GM18511 (cell line): ENCODE data around the gene GPR25.
"Not testable (repeated sequence)": the region's sequence is repeated elsewhere in the genome, so short reads cannot be mapped to it uniquely, and the experiment has no call there.

ENCODE experiments used
- ATAC-seq: cut with Tn5 transposase; IDR thresholded peaks from one replicate; pipeline ENCODE4 v1.9.1; 2021; ENCODE audit warnings: mild to moderate bottlenecking, moderate library complexity; ENCODE audit not compliant: unreplicated experiment

GPR25 gene

DNA sequence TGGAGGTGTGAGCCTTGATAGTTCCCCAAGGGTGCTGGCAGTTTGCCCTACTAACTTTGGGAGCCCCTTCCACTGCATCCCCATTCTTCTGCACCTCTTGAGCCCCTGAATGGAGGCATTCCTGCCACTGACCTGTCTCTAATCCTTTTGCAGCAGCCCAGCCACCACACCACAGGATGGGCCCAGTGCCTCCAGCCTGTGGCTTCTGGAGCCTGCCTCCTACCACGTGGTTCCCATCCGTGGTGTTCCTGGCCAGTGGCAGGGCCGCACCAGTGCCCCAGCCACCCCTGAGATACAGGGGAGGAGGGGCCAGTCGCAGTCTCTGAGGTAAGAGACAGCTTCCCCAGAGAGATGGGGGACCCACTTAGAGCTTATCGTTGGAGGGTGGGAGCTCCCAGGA, 36.3 kb downstream of the GPR25 start:
- peak; percentile 17 for ATAC-seq

GRCh38 chr1:200909757-200910239, 37.0 kb downstream of the GPR25 start:
- ATAC-seq, result peak; percentile 54

DNA sequence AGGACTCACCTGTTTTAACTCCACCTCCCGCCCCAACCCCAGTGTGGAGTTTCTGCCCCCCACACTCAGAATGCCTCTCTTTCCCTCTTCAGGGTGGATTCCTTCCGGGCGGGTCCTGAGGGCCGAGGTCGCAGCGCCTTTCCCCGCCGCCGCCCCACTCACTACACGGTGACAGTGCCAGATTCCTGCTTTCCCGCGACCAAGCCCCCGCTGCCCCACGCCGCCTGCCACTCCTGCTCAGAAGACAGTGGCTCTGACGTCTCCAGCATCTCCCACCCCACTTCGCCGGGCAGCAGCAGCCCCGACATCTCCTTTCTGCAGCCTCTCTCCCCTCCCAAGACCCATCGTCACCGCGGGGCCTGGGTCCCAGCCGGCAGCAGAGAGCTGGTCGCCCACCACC, 38.6 kb downstream of the GPR25 start:
- no peak for ATAC-seq

DNA sequence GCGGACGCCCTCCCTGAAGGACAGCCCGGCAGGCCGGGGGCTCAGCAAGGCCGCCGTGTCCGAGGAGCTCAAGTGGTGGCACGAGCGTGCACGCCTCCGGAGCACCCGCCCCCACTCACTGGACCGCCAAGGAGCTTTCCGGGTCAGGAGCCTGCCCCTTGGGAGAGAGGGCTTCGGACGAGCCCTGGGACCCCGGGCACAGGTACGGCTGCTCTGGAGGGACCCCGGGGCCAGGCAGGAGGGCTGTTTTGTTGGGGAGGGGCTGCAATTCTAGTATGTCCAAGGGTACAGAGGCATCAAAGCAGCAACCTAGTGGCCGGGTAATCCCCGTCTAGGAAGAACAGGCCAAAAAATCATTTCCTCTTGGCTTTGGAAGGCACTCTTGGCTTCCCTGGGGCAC, 39.2 kb downstream of the GPR25 start:
- ATAC-seq, result not testable (repeated sequence)

- no peak for ATAC-seq
These were observed 40.1 kb downstream of the GPR25 start for GRCh38 chr1:200912737-200913407.

GRCh38 chr1:200916152-200916551, 43.4 kb downstream of the GPR25 start:
- no peak for ATAC-seq

GRCh38 chr1:200916681-200917080, 43.9 kb downstream of the GPR25 start:
- ATAC-seq, result no peak

DNA sequence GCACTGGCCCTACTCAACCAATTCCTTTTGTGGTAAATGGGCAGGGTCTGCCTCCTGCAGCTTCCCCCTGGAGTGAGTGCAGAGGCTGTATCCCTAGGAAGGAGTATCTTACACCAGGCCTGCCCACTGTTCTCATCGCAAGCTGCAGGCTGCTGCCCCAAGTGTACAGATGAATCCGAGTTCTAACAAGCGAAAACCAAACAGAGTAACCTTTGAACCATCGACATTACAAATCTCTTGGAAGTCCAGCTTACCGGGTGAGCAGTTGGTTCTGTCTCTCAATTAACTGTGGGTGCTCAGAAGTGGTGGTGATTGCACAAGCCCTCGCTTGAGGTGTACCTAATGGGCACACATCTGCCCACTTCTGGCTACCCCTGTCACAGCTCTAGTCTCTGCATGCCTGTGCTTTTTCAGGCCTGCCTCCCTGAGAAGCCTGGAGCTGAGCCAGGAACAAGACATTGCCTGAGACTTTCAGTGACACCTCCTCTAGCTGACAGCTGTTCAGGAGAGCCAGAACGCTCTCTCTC, 44.6 kb downstream of the GPR25 start:
- no peak for ATAC-seq

DNA sequence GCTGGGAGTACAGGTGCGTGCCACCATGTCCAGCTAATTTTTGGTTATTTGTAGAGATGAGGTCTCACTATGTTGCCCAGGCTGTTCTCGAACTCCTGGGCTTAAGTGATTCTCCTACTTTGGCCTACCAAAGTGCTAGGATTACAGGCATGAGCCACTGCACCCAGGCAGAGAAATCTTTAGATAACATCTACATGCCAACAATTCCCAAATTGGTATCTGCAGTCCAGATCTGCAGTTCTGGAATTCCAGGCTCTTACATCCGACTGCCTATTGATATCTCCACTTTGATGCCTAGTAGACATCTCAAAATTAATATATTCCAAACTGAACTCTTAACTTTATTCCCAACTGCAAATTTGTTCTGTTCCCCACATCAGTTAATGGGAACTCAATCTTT, 45.2 kb downstream of the GPR25 start:
- no peak for ATAC-seq

GRCh38 chr1:200919386-200919785, 46.6 kb downstream of the GPR25 start:
- no peak for ATAC-seq

DNA sequence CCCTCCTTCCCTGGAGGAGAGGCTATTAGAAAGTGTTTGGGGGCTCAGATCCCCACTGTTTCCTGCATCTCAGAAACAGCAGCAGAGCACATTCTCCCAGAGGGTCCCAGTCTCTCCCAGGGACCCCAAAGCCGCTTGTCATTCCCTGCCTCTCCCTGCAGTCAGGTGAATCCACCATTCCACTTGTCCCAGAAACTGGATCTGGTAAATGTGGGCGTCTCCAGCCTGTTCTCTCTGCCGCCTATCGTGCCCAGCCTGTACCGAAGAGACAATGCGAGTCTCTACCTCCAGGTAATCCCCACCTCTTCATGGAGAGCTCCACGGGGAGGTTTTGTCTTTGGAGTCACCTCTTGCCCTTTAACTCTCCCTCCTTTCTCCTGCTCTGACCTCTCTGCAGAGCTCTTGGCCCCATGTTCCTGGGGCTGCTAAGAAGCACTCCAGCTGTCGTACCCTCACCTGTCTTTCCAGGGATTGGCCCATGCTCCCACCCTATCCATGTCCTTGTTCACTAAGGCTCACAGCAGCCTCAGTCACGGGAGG, 48.9 kb downstream of the GPR25 start:
- no peak for ATAC-seq

GRCh38 chr1:200922406-200922805, 49.6 kb downstream of the GPR25 start:
- no peak for ATAC-seq

GRCh38 chr1:200923601-200924000, 50.8 kb downstream of the GPR25 start:
- no peak for ATAC-seq
